ENCODE results near the gene SZT2. TPM values are rescaled to one million over a fixed set of nuclear protein-coding genes. Genes with fewer than 3 reads are reported as not detected.

The SZT2 gene
- total RNA-seq, 6 experiments from 2014 or later, result 12.7 to 30.4 (median 19.2) TPM

- H3K27ac ChIP-seq, result no peak overlapping the region
- ATAC-seq, result no peak
These were observed 35.3 kb downstream of the SZT2 start for GRCh38 chr1:43425045-43425444.

DNA sequence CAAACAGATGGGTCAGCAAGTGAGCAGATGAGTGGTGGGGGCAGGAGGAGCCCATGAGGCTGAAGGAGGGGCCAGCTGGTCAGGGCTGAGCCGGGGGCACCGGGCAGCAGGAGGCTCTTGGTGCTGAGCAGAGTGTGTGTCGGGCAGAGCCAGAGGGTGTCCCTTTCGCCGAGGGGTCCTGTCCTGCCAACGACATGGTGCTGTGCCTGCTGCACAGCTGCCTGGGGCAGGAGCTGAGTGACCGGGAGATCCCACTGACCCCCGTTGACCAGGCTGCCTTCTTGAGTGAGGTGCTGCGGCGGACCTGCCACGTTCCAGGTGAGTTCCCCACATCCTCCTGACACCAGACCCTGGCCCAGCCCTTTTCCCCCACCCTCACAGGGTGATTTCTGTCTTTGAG, 36.5 kb downstream of the SZT2 start:
- Histone ChIP-seq H3K9me3 (no peaks in the 10 kb centered on the region), H3K27ac (no peak overlapping the region), H3K4me1 (no peaks in the 10 kb centered on the region), H3K4me3 (no peak overlapping the region), H3K27me3 (no peaks in the 10 kb centered on the region), H3K36me3 (peaks cover 0 to 82% (median 40%) of the 10 kb centered on the region in 4 donors)
- no peak for ATAC-seq
- intact Hi-C loops (cut with DNase I), result no loop called here
- DNase-seq, result peak in 1 of 3 donors; percentile 43
- TF ChIP-seq, protein P1, sequence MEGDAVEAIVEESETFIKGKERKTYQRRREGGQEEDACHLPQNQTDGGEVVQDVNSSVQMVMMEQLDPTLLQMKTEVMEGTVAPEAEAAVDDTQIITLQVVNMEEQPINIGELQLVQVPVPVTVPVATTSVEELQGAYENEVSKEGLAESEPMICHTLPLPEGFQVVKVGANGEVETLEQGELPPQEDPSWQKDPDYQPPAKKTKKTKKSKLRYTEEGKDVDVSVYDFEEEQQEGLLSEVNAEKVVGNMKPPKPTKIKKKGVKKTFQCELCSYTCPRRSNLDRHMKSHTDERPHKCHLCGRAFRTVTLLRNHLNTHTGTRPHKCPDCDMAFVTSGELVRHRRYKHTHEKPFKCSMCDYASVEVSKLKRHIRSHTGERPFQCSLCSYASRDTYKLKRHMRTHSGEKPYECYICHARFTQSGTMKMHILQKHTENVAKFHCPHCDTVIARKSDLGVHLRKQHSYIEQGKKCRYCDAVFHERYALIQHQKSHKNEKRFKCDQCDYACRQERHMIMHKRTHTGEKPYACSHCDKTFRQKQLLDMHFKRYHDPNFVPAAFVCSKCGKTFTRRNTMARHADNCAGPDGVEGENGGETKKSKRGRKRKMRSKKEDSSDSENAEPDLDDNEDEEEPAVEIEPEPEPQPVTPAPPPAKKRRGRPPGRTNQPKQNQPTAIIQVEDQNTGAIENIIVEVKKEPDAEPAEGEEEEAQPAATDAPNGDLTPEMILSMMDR (IDR thresholded peaks at IDR 0.05), result no peak
- TF ChIP-seq POLR2A (IDR thresholded peaks at IDR 0.05), result no peak
- WGBS (ENCODE audit: insufficient coverage, low coverage, low lambda C conversion rate, missing lambda C conversion rate), result 40% methylated on average over 1 of the region's 11 CpGs

More at GRCh38 chr1:43425045-43425444, 35.3 kb downstream of the SZT2 start:
- no peak overlapping the region for H3K4me3 ChIP-seq
- H3K4me1 ChIP-seq, result no peaks in the 10 kb centered on the region
- H3K27me3 ChIP-seq, result no peaks in the 10 kb centered on the region
- H3K36me3 ChIP-seq, result peaks cover 0 to 82% (median 42%) of the 10 kb centered on the region in 4 donors
- DNase-seq, result no peak
- intact Hi-C loops (cut with DNase I), result no loop called here
- 82% methylated on average over 3 of the region's 4 CpGs for WGBS (ENCODE audit: insufficient coverage, low coverage, low lambda C conversion rate, missing lambda C conversion rate)
- TF ChIP-seq, protein P1 (IDR thresholded peaks at IDR 0.05), result no peak
- TF ChIP-seq POLR2A (IDR thresholded peaks at IDR 0.05), result no peak
- no peaks in the 10 kb centered on the region for H3K9me3 ChIP-seq

GRCh38 chr1:43427524-43427923, 37.8 kb downstream of the SZT2 start:
- TF ChIP-seq POLR2A (IDR thresholded peaks at IDR 0.05), result no peak
- TF ChIP-seq, protein P1 (IDR thresholded peaks at IDR 0.05), result no peak
- intact Hi-C loops (cut with DNase I), result no loop called here
- no peak for DNase-seq
- peaks cover 0 to 84% (median 44%) of the 10 kb centered on the region in 4 donors for H3K36me3 ChIP-seq
- 28% methylated on average over 2 of the region's 14 CpGs for WGBS (ENCODE audit: insufficient coverage, low coverage, low lambda C conversion rate, missing lambda C conversion rate)
- no peaks in the 10 kb centered on the region for H3K9me3 ChIP-seq
- no peaks in the 10 kb centered on the region for H3K4me1 ChIP-seq
- H3K27me3 ChIP-seq, result no peaks in the 10 kb centered on the region
- no peak overlapping the region for H3K27ac ChIP-seq
- peak; percentile 13 to 43 (median 29) for ATAC-seq
- H3K4me3 ChIP-seq, result no peak overlapping the region

- WGBS (ENCODE audit: insufficient coverage, low coverage, low lambda C conversion rate, missing lambda C conversion rate), result 88% methylated on average over 2 of the region's 9 CpGs
- ATAC-seq (no peak), DNase-seq (no peak)
- intact Hi-C loops (cut with DNase I), result no loop called here
- Histone ChIP-seq H3K4me1 (no peaks in the 10 kb centered on the region), H3K4me3 (no peak overlapping the region), H3K27ac (no peak overlapping the region), H3K27me3 (no peaks in the 10 kb centered on the region), H3K36me3 (peaks cover 0 to 88% (median 46%) of the 10 kb centered on the region in 4 donors), H3K9me3 (no peaks in the 10 kb centered on the region)
- TF ChIP-seq, protein P1 (IDR thresholded peaks at IDR 0.05), result no peak
- TF ChIP-seq POLR2A (IDR thresholded peaks at IDR 0.05), result no peak
These were observed 38.2 kb downstream of the SZT2 start for GRCh38 chr1:43427941-43428340.

- peaks cover 0 to 3% (median 0%) of the 10 kb centered on the region in 4 donors for H3K4me1 ChIP-seq
- no peak for DNase-seq
- ATAC-seq, result no peak
- H3K9me3 ChIP-seq, result no peaks in the 10 kb centered on the region
- WGBS (ENCODE audit: insufficient coverage, low coverage, low lambda C conversion rate, missing lambda C conversion rate), result 100% methylated on average over 1 of the region's 5 CpGs
- H3K27ac ChIP-seq, result no peak overlapping the region
- H3K4me3 ChIP-seq, result no peak overlapping the region
- H3K36me3 ChIP-seq, result peaks cover 0 to 86% (median 47%) of the 10 kb centered on the region in 4 donors
- no peak for TF ChIP-seq POLR2A (IDR thresholded peaks at IDR 0.05)
- TF ChIP-seq, protein P1 (IDR thresholded peaks at IDR 0.05), result no peak
- H3K27me3 ChIP-seq, result no peaks in the 10 kb centered on the region
- intact Hi-C loops (cut with DNase I), result no loop called here
These were observed 41.1 kb downstream of the SZT2 start for GRCh38 chr1:43430831-43431230.

All from right lobe of liver (tissue), 6 donors.